ENCODE data around the gene NSUN7.

DNA sequence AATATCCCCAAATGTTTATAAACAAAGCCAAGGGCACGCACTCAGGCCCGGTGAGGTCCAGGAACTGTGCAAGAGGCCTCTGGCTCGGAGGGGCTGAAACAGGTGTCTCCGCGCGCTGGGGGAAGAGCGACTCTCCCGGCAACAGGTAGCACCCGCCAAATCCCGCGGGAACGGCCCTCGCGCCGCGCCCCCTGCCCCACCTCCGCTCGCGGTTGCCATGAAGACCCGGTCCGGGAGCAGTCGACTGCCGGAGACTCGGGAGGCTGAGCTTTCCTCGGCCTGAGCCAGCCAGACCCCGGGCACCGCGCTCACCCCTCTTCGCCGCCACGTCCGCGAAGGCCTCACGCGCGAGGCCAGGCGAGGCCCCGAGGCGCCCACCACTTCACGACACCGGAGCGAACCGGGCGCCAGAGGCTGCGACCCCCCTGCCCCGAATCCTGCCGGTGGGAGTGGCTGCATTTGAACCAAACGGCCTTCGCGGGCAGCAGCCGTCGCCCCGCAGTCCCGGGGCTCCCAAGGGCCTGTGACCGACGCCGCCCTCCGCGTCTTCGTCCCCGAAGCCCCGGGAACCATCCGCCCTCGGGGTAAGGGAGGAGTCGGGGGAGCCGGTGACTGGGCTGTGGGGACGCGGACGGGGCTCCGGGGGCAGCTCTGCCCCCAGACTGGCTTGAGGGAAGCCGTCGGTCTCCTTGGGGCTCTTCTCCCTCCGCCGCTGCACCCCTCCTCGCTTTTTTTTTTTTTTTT lies at the start of gene NSUN7:
- TF ChIP-seq, protein P1, sequence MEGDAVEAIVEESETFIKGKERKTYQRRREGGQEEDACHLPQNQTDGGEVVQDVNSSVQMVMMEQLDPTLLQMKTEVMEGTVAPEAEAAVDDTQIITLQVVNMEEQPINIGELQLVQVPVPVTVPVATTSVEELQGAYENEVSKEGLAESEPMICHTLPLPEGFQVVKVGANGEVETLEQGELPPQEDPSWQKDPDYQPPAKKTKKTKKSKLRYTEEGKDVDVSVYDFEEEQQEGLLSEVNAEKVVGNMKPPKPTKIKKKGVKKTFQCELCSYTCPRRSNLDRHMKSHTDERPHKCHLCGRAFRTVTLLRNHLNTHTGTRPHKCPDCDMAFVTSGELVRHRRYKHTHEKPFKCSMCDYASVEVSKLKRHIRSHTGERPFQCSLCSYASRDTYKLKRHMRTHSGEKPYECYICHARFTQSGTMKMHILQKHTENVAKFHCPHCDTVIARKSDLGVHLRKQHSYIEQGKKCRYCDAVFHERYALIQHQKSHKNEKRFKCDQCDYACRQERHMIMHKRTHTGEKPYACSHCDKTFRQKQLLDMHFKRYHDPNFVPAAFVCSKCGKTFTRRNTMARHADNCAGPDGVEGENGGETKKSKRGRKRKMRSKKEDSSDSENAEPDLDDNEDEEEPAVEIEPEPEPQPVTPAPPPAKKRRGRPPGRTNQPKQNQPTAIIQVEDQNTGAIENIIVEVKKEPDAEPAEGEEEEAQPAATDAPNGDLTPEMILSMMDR (IDR thresholded peaks at IDR 0.05): no peak
- TF ChIP-seq, protein P2, sequence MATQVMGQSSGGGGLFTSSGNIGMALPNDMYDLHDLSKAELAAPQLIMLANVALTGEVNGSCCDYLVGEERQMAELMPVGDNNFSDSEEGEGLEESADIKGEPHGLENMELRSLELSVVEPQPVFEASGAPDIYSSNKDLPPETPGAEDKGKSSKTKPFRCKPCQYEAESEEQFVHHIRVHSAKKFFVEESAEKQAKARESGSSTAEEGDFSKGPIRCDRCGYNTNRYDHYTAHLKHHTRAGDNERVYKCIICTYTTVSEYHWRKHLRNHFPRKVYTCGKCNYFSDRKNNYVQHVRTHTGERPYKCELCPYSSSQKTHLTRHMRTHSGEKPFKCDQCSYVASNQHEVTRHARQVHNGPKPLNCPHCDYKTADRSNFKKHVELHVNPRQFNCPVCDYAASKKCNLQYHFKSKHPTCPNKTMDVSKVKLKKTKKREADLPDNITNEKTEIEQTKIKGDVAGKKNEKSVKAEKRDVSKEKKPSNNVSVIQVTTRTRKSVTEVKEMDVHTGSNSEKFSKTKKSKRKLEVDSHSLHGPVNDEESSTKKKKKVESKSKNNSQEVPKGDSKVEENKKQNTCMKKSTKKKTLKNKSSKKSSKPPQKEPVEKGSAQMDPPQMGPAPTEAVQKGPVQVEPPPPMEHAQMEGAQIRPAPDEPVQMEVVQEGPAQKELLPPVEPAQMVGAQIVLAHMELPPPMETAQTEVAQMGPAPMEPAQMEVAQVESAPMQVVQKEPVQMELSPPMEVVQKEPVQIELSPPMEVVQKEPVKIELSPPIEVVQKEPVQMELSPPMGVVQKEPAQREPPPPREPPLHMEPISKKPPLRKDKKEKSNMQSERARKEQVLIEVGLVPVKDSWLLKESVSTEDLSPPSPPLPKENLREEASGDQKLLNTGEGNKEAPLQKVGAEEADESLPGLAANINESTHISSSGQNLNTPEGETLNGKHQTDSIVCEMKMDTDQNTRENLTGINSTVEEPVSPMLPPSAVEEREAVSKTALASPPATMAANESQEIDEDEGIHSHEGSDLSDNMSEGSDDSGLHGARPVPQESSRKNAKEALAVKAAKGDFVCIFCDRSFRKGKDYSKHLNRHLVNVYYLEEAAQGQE (IDR thresholded peaks at IDR 0.05; ENCODE audit: insufficient read depth in 1 of 2, low read depth in 2 of 2, low read length in 1 of 2): no peak

All from Panc1 (cell line).